WTC11 (cell line): ENCODE results near the gene MEIS3.

ENCODE experiments used
- ATF2 ChIP-seq: sonication (generic); formaldehyde crosslinking; IDR thresholded peaks from 2 replicates; pipeline ENCODE4 v1.8.1; 2022; ENCODE audit warnings: low read depth, missing genetic modification reagents, borderline replicate concordance
- NFYB ChIP-seq: sonication (generic); formaldehyde crosslinking; conservative IDR thresholded peaks from 2 replicates; pipeline ENCODE4 v1.8.0; 2022; ENCODE audit warnings: low read depth, missing genetic modification reagents
- ZBTB43 ChIP-seq: sonication (generic); formaldehyde crosslinking; IDR thresholded peaks from 2 replicates; pipeline ENCODE4 v1.8.1; 2023; ENCODE audit warnings: mild to moderate bottlenecking, missing genetic modification reagents
- ZNF219 ChIP-seq: sonication (generic); formaldehyde crosslinking; IDR thresholded peaks from 2 replicates; pipeline ENCODE4 v1.8.0; 2023; ENCODE audit warnings: missing genetic modification reagents, mild to moderate bottlenecking, borderline replicate concordance
- TF ChIP-seq, protein P1 (sequence below): sonication (generic); formaldehyde crosslinking; IDR thresholded peaks from 2 replicates; pipeline ENCODE4 v1.8.0; 2022; ENCODE audit warnings: mild to moderate bottlenecking, missing genetic modification reagents

GRCh38 chr19:47372603-47373002, 46.7 kb downstream of the MEIS3 start:
- TF ChIP-seq, protein P1, sequence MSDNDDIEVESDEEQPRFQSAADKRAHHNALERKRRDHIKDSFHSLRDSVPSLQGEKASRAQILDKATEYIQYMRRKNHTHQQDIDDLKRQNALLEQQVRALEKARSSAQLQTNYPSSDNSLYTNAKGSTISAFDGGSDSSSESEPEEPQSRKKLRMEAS: no peak
- TF ChIP-seq ZBTB43 (CRISPR knock-in tag): no peak
- TF ChIP-seq ATF2 (CRISPR knock-in tag): no peak
- TF ChIP-seq ZNF219 (CRISPR knock-in tag): no peak
- TF ChIP-seq NFYB (CRISPR knock-in tag): no peak
